IPS DF 6.9 (cell line): Measurements from ENCODE around the gene GTF2IRD2.
"Not testable (repeated sequence)": the region's sequence is repeated elsewhere in the genome, so short reads cannot be mapped to it uniquely, and the experiment has no call there.

Source experiments
- DNase-seq: peaks from one replicate; pipeline ENCODE4 v3.0.0-alpha.2; 2013; ENCODE audit warnings: low read depth, low spot score
- H3K27ac ChIP-seq: one replicate; pipeline ENCODE4 v1.5.1; 2013; ENCODE audit warnings: low read length, control low read depth
- H3K27me3 ChIP-seq: 2 replicates; pipeline ENCODE4 v1.6.1; 2013; ENCODE audit warnings: mild to moderate bottlenecking, low read length; ENCODE audit not compliant: control insufficient read depth, insufficient read depth
- H3K36me3 ChIP-seq: 2 replicates; pipeline ENCODE4 v1.6.1; 2013; ENCODE audit warnings: low read length; ENCODE audit not compliant: control insufficient read depth, insufficient read depth
- H3K4me1 ChIP-seq: 2 replicates; pipeline ENCODE4 v1.6.1; 2013; ENCODE audit warnings: low read length; ENCODE audit not compliant: control insufficient read depth, insufficient read depth
- H3K4me3 ChIP-seq: 2 replicates; pipeline ENCODE4 v1.5.1; 2013; ENCODE audit warnings: mild to moderate bottlenecking, low read length
- H3K9me3 ChIP-seq: 2 replicates; pipeline ENCODE4 v1.6.1; 2013; ENCODE audit warnings: low read length, inconsistent platforms; ENCODE audit not compliant: control insufficient read depth, insufficient read depth
- WGBS: extraction: QIAGEN DNeasy Blood & Tissue Kit; methylation state at CpG from one replicate; pipeline ENCODE4 v1.1.7; 2013; ENCODE audit warnings: mixed read lengths, missing lambda C conversion rate; ENCODE audit not compliant: insufficient read length, insufficient coverage; 5-methylcytosine and 5-hydroxymethylcytosine counted together

GTF2IRD2 gene

DNA sequence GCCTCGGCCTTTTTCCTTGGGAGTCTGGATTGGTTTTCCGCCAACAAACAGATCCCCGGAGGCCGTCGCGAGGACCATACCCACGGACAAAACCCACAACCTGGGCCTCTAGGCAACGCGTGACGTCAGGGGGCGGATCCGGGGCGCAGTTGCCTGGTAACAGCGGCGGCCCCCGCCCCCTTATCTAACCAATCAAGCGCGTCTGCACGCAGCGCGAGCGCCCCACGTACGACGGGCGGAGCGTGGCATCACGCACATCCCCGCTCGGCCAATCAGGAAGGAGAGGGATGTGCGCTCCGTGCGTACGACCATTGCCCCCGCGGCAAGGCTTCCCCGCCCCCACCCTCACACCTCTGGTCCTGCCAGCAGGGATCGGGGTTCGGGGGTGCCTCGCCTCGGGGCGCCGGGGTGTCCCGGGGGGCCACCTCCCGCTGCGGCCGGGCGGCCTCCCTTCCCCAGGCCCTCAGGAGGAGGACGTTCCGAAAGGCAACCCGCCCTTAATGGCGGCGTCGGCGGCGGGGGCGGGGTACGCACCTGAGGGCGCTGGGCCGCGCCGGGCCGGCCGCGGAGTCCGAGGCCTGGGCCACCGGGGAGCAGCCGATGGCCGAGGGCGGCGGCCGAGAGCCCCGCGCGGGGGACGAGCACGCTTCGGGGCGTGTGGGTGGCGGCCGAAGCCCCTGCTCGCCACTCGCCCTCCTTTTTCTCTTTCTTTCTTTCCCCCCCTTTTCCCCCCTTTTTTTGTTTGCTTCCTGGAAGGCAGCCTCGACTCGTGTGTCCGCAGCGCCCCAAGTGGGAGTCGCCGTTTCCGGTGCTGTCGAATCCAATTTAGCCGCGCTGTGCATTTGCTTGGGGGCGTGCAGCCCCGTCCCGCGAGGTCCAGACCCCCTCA is at the start of gene GTF2IRD2:
GTF2IRD2 (minus strand) TSS at position 773 of the 889 bp plus-strand sequence. CDS start 15,227 bp downstream, outside the sequence.
- H3K27me3 ChIP-seq, H3K27ac ChIP-seq, H3K36me3 ChIP-seq, H3K9me3 ChIP-seq, H3K4me1 ChIP-seq, DNase-seq, H3K4me3 ChIP-seq: not testable (repeated sequence)
- no CpG with 5 or more reads among the region's 97 CpGs for WGBS

DNA sequence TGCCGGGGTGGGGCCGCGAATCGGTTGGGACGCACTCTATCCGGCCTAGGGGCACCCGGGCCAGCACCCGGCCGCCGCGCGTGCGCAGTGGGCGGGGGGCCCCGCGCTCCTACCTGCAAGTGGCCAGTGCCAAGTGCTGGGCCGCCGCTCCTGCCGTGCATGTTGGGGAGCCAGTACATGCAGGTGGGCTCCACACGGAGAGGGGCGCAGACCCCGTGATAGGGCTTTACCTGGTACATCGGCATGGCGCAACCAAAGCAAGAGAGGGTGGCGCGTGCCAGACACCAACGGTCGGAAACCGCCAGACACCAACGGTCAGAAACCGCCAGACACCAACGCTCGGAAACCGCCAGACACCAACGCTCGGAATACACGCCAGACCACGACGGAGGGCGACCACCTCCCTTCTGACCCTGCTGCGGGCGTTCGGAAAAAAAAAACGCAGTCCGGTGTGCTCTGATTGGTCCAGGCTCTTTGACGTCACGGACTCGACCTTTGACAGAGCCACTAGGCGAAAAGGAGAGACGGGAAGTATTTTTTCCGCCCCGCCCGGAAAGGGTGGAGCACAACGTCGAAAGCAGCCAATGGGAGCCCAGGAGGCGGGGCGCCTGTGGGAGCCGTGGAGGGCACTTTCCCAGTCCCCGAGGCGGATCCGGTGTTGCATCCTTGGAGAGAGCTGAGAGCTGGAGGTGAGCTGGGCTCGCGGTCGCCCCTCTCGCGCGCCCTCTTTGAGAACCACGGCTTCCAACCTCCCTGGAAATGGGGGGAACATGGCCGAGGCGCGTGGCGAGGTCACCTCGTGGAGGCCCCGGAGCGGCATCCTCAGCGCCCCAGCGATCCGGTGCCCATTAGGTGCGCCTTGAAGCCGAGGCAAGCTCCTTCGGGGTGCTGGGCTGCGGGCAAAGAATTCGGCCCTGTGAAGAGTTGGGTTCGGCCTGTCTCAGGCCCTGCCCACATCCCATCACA is 39.0 kb upstream of the GTF2IRD2 start:
- H3K9me3 ChIP-seq, H3K4me1 ChIP-seq, H3K27me3 ChIP-seq, H3K36me3 ChIP-seq, H3K27ac ChIP-seq, DNase-seq: not testable (repeated sequence)
- H3K4me3 ChIP-seq, result peak overlapping the region; percentile 66; the same call in 1 of the 2 replicates
- WGBS, result no CpG with 5 or more reads among the region's 84 CpGs

GRCh38 chr7:74889518-74890129 is 38.2 kb upstream of the GTF2IRD2 start:
- not testable (repeated sequence) for H3K27me3 ChIP-seq, H3K4me1 ChIP-seq, H3K36me3 ChIP-seq, DNase-seq, H3K9me3 ChIP-seq, H3K4me3 ChIP-seq, H3K27ac ChIP-seq
- WGBS, result no CpG with 5 or more reads among the region's 31 CpGs

- H3K27me3 ChIP-seq, H3K4me1 ChIP-seq, H3K36me3 ChIP-seq, H3K4me3 ChIP-seq, DNase-seq, H3K27ac ChIP-seq, H3K9me3 ChIP-seq: not testable (repeated sequence)
- WGBS, result no CpG with 5 or more reads among the region's 3 CpGs
These were observed 33.9 kb upstream of the GTF2IRD2 start for GRCh38 chr7:74885295-74885694.

DNA sequence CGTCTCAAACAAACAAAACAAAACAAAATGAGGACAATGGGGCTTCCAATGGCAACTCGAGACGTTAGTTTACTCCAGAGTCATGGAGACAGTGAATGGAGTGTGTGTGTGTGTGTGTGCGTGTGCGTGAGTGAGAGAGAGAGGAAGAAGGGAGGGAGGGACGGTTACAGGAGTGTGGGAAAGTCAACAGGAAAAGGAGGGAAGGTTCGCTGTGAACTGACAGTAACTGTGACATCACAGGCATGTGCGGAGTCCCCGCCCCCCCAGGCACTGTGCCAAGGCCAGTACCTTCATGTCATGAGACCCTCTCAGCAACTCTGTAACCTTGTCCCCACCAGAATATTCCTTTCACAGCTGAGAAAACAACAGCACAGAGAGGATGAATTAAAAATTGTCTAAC is 30.7 kb upstream of the GTF2IRD2 start:
- H3K4me3 ChIP-seq, DNase-seq, H3K27ac ChIP-seq, H3K27me3 ChIP-seq, H3K4me1 ChIP-seq, H3K36me3 ChIP-seq, H3K9me3 ChIP-seq: not testable (repeated sequence)
- 100% methylated on average over 3 of the region's 9 CpGs for WGBS

- not testable (repeated sequence) for DNase-seq, H3K27ac ChIP-seq, H3K4me3 ChIP-seq, H3K36me3 ChIP-seq, H3K27me3 ChIP-seq, H3K9me3 ChIP-seq, H3K4me1 ChIP-seq
- no CpG with 5 or more reads among the region's 20 CpGs for WGBS
These were observed 23.5 kb upstream of the GTF2IRD2 start for GRCh38 chr7:74874748-74875512.

DNA sequence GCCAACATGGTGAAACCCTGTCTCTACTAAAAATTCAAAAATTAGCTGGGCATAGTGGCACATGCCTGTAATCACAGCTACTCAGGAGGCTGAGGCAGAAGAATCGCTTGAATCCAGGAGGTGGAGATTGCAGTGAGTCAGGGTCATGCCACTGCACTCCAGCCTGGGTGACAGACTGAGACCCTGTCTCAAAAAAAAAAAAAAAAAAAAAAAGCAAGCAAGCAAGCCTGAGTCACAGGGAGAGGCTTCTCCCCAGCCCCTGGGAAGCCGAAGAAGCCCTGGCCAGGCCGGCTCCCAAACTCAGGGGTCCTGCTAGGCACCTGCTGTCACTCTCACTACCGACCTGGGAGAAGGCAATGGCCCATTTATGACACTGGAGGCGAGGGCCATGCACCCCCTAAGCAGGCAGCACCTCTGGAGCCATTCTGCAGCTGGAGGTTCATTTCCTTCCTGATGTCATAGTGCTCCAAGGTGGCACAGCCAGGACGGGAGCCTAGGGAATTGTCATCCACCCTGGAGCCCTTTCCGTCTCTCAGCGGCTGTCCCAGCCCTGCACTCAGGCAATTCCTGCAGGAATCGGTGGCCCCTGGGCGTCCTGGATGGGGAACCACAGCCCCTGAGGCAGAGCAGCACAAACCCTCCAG is 22.8 kb upstream of the GTF2IRD2 start:
- not testable (repeated sequence) for H3K36me3 ChIP-seq, H3K9me3 ChIP-seq, H3K27me3 ChIP-seq, DNase-seq, H3K27ac ChIP-seq, H3K4me1 ChIP-seq, H3K4me3 ChIP-seq
- no CpG with 5 or more reads among the region's 10 CpGs for WGBS

- not testable (repeated sequence) for H3K4me3 ChIP-seq, H3K36me3 ChIP-seq, H3K9me3 ChIP-seq, H3K27ac ChIP-seq, H3K27me3 ChIP-seq, H3K4me1 ChIP-seq, DNase-seq
- no CpG with 5 or more reads among the region's 9 CpGs for WGBS
These were observed 21.1 kb upstream of the GTF2IRD2 start for GRCh38 chr7:74872542-74872941.

DNA sequence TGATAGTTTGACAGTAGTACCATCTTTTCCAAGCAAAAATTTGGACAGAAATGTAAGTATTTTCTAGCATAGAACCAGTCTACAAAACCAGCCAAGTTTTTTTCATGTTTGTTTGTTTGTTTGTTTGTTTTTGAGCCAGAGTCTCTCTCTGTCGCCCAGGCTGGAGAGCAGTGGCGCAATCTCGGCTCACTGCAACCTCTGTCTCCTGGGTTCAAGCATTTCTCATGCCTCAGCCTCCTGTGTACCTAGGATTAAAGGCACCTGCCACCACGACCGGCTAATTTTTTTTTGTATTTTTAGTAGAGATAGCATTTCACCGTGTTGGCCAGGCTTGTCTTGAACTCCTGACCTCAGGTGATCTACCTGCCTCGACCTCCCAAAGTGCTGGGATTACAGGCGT is 14.4 kb upstream of the GTF2IRD2 start:
- not testable (repeated sequence) for H3K4me1 ChIP-seq, H3K4me3 ChIP-seq, H3K27ac ChIP-seq, DNase-seq, H3K27me3 ChIP-seq, H3K36me3 ChIP-seq, H3K9me3 ChIP-seq
- no CpG with 5 or more reads among the region's 8 CpGs for WGBS
